HEK293T (cell line): ENCODE measurements around the gene SDHAF2.

Source experiments
- CTCF ChIA-PET: fragments of 350-600 bp; formaldehyde crosslinking; extraction: SDS; loops from one replicate; lab custom pipeline; 2021; ENCODE audit warnings: antibody characterized with exemption, inconsistent platforms; lab: Yijun Ruan, JAX
- POLR2A ChIA-PET: fragments of 350-600 bp; formaldehyde crosslinking; extraction: SDS; loops from one replicate; lab custom pipeline; 2020; ENCODE audit warnings: antibody characterized with exemption, inconsistent platforms; lab: Yijun Ruan, JAX
- DNase-seq: peaks from one replicate; pipeline ENCODE4 v3.0.0; 2012; ENCODE audit warnings: mixed read lengths; ENCODE audit errors: extremely low spot score
- ARNT ChIP-seq: fragments of 450-650 bp; IDR thresholded peaks from 2 replicates; pipeline ENCODE4 v1.6.1; 2017; ENCODE audit warnings: mild to moderate bottlenecking
- BHLHE40 ChIP-seq: fragments of 450-650 bp; IDR thresholded peaks from 2 replicates; pipeline ENCODE4 v1.6.1; 2016; ENCODE audit warnings: mild to moderate bottlenecking, moderate library complexity, borderline replicate concordance
- CTBP1 ChIP-seq: fragments of 450-650 bp; IDR thresholded peaks from 2 replicates; pipeline ENCODE4 v1.6.1; 2016; ENCODE audit warnings: borderline replicate concordance
- ELF4 ChIP-seq: fragments of 450-650 bp; IDR thresholded peaks from 2 replicates; pipeline ENCODE4 v1.6.1; 2017; ENCODE audit warnings: antibody characterized with exemption
- FOXA1 ChIP-seq: fragments of 450-650 bp; IDR thresholded peaks from 2 replicates; pipeline ENCODE4 v1.6.1; 2016; ENCODE audit warnings: mild to moderate bottlenecking
- FOXK2 ChIP-seq: fragments of 450-650 bp; IDR thresholded peaks from 2 replicates; pipeline ENCODE4 v1.6.1; 2016; ENCODE audit warnings: mild to moderate bottlenecking
- FOXM1 ChIP-seq: fragments of 450-650 bp; IDR thresholded peaks from 2 replicates; pipeline ENCODE4 v1.6.1; 2017; ENCODE audit warnings: mild to moderate bottlenecking, borderline replicate concordance
- HDGF ChIP-seq: fragments of 450-650 bp; IDR thresholded peaks from 2 replicates; pipeline ENCODE4 v1.6.1; 2017; ENCODE audit warnings: antibody characterized with exemption, borderline replicate concordance
- L3MBTL2 ChIP-seq: fragments of 450-650 bp; conservative IDR thresholded peaks from 2 replicates; pipeline ENCODE4 v1.6.1; 2016; ENCODE audit warnings: mild to moderate bottlenecking
- LEF1 ChIP-seq: fragments of 450-650 bp; IDR thresholded peaks from 2 replicates; pipeline ENCODE4 v1.6.1; 2017; ENCODE audit warnings: mild to moderate bottlenecking, borderline replicate concordance
- NFRKB ChIP-seq: fragments of 450-650 bp; IDR thresholded peaks from 2 replicates; pipeline ENCODE4 v1.6.1; 2016; ENCODE audit warnings: mild to moderate bottlenecking, moderate library complexity
- PKNOX1 ChIP-seq: fragments of 450-650 bp; IDR thresholded peaks from 2 replicates; pipeline ENCODE4 v1.6.1; 2016
- SP1 ChIP-seq: fragments of 450-650 bp; IDR thresholded peaks from 2 replicates; pipeline ENCODE4 v1.6.1; 2017
- SUZ12 ChIP-seq: fragments of 450-650 bp; IDR thresholded peaks from 2 replicates; pipeline ENCODE4 v1.6.1; 2016; ENCODE audit warnings: mild to moderate bottlenecking
- TARDBP ChIP-seq: fragments of 450-650 bp; IDR thresholded peaks from 2 replicates; pipeline ENCODE4 v1.6.1; 2016
- ZNF384 ChIP-seq: fragments of 450-650 bp; IDR thresholded peaks from 2 replicates; pipeline ENCODE4 v1.6.1; 2016

Gene SDHAF2

GRCh38 chr11:61480261-61480993 lies 50.5 kb downstream of the SDHAF2 start:
- ChIA-PET POLR2A (no interaction called here), CTCF (interaction anchor here (0.6 to 3.4 kb wide), 2 partner anchors 36 to 85 kb away, joined by 3 to 21 read pairs; no protein-coding TSS in a partner anchor)
- no peak for TF ChIP-seq HDGF
- TF ChIP-seq FOXM1 = no peak
- no peak for TF ChIP-seq FOXA1
- DNase-seq = no peak

GRCh38 chr11:61480994-61481335 lies 51.0 kb downstream of the SDHAF2 start:
- DNase-seq = peak; percentile 32
- CTCF ChIA-PET = interaction anchor here (3.4 kb wide), 1 partner anchor 36 kb away, joined by 21 read pairs; no protein-coding TSS in a partner anchor
- no peak for TF ChIP-seq BHLHE40
- no peak for TF ChIP-seq L3MBTL2
- no peak for TF ChIP-seq LEF1
- no peak for TF ChIP-seq NFRKB
- no peak for TF ChIP-seq SP1
- no peak for TF ChIP-seq HDGF
- no peak for TF ChIP-seq CTBP1
- no peak for TF ChIP-seq ARNT
- no peak for TF ChIP-seq FOXK2
- TF ChIP-seq SUZ12 = no peak
- no peak for TF ChIP-seq TARDBP
- POLR2A ChIA-PET = no interaction called here

GRCh38 chr11:61481806-61482205 lies 51.9 kb downstream of the SDHAF2 start:
- TF ChIP-seq SUZ12 (no peak), FOXM1 (no peak), LEF1 (no peak), NFRKB (no peak), SP1 (no peak), HDGF (no peak), CTBP1 (no peak), BHLHE40 (no peak), TARDBP (no peak), L3MBTL2 (no peak), ZNF384 (no peak), ARNT (no peak), FOXA1 (no peak), ELF4 (no peak), FOXK2 (no peak), PKNOX1 (no peak)
- POLR2A ChIA-PET = no interaction called here
- CTCF ChIA-PET = interaction anchor here (0.6 to 3.4 kb wide), 12 partner anchors 9 to 157 kb away, joined by 3 to 21 read pairs (median 5); partner anchors contain the start of gene LRRC10B
- no peak for DNase-seq

GRCh38 chr11:61482513-61482912 lies 52.6 kb downstream of the SDHAF2 start:
- peak; percentile 81 for DNase-seq
- ChIA-PET CTCF (interaction anchor here (0.7 to 3.4 kb wide), 13 partner anchors 10 to 157 kb away, joined by 3 to 21 read pairs (median 5); partner anchors contain the start of gene LRRC10B), POLR2A (no interaction called here)
- no peak for TF ChIP-seq HDGF
- no peak for TF ChIP-seq PKNOX1

- ChIA-PET POLR2A (no interaction called here), CTCF (interaction anchor here (0.6 to 0.9 kb wide), 2 partner anchors 14 to 24 kb away, joined by 4 to 6 read pairs; partner anchors contain the start of gene LRRC10B)
- DNase-seq = no peak
- TF ChIP-seq FOXK2 (no peak), SP1 (no peak), HDGF (no peak), BHLHE40 (no peak), SUZ12 (no peak), L3MBTL2 (no peak), LEF1 (no peak)
Observed at GRCh38 chr11:61484541-61484940, 54.6 kb downstream of the SDHAF2 start.

GRCh38 chr11:61485080-61485479 lies 55.2 kb downstream of the SDHAF2 start:
- POLR2A ChIA-PET = no interaction called here
- TF ChIP-seq NFRKB = no peak
- no peak for TF ChIP-seq ZNF384
- TF ChIP-seq FOXK2 = no peak
- no peak for TF ChIP-seq SP1
- TF ChIP-seq FOXM1 = no peak
- no peak for TF ChIP-seq ARNT
- no peak for TF ChIP-seq ELF4
- TF ChIP-seq LEF1 = no peak
- no peak for TF ChIP-seq FOXA1
- TF ChIP-seq SUZ12 = no peak
- TF ChIP-seq TARDBP = no peak
- no peak for TF ChIP-seq HDGF
- no peak for TF ChIP-seq BHLHE40
- CTCF ChIA-PET = no interaction called here

More at GRCh38 chr11:61485080-61485479, 55.2 kb downstream of the SDHAF2 start:
- DNase-seq = no peak
